GM12865 (cell line): ENCODE measurements around the gene ZNF14.
"Not testable (repeated sequence)": the region's sequence is repeated elsewhere in the genome, so short reads cannot be mapped to it uniquely, and the experiment has no call there.

Experiments used
- DNase-seq: peaks from one replicate; pipeline ENCODE4 v3.0.0; 2010; ENCODE audit warnings: low read depth
- H3K4me3 ChIP-seq: 2 replicates; pipeline ENCODE4 v1.5.1; 2011; ENCODE audit warnings: mild to moderate bottlenecking, low read depth, low read length, control low read depth
- TF ChIP-seq, protein P1 (sequence below): IDR thresholded peaks from 2 replicates; pipeline ENCODE4 v1.5.1; 2011; ENCODE audit warnings: low read length, control low read depth, low read depth, inconsistent platforms; ENCODE audit not compliant: insufficient read depth; ENCODE audit errors: missing control alignments

The ZNF14 gene

DNA sequence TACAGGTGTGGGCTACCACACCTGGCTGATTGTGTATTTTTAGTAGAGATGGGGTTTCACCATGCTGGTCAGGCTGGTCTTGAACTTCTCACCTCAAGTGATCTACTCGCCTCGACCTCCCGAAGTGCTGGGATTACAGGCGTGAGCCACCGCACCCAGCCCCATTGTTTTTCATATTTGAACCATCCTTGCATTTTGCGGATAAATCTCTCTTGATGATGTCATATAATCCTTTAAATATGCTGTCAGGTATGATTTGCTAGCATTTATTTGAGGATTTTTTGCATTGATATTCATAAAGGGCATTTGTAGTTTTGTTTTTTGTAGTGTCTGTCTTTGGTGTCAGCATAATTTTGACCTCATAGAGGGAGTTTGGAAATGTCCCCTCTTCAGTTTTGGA, 58.6 kb downstream of the ZNF14 start:
- no peak overlapping the region for H3K4me3 ChIP-seq
- DNase-seq: no peak
- TF ChIP-seq, protein P1, sequence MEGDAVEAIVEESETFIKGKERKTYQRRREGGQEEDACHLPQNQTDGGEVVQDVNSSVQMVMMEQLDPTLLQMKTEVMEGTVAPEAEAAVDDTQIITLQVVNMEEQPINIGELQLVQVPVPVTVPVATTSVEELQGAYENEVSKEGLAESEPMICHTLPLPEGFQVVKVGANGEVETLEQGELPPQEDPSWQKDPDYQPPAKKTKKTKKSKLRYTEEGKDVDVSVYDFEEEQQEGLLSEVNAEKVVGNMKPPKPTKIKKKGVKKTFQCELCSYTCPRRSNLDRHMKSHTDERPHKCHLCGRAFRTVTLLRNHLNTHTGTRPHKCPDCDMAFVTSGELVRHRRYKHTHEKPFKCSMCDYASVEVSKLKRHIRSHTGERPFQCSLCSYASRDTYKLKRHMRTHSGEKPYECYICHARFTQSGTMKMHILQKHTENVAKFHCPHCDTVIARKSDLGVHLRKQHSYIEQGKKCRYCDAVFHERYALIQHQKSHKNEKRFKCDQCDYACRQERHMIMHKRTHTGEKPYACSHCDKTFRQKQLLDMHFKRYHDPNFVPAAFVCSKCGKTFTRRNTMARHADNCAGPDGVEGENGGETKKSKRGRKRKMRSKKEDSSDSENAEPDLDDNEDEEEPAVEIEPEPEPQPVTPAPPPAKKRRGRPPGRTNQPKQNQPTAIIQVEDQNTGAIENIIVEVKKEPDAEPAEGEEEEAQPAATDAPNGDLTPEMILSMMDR: no peak

DNA sequence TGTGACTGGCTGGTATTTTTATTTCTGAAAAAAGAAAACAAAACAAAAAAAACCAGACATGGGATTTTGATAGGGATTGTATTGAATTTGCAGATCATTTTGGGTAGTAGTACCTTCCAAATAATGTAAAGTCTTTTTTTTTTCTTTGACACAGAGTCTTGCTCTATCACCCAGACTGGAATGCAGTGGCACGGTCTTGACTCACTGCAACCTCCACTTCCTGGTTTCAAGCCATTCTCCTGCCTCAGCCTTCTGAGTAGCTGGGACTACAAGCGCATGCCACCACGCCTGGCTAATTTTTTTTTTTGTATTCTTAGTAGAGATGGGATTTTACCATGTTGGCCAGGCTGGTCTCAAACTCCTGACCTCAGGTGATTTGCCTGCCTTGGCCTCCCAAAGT, 60.1 kb downstream of the ZNF14 start:
- TF ChIP-seq, protein P1: no peak
- DNase-seq: no peak
- no peak overlapping the region for H3K4me3 ChIP-seq

DNA sequence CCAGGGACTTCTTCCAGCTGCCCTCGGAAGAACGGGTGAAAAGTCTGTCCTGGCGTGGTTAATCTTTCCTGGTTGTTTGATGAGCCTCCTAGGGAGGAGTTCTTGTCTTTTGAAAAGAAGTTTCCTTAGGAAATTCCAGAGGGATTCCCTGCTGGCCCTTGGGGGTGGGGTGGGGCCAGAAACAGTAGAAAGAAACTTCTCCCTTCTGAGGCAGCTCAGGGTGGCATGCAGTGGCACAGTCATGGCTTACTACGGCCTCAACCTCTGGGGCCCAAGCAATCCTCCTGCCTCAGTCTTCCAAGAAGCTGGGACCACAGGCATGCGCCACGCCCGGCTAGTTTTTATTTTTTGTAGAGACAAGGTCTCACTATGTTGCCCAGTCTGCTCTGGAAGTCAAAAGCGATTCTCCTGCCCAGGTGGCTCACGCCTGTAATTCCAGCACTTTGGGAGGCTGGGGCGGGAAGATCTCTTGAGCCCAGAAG, 62.8 kb downstream of the ZNF14 start:
- DNase-seq: no peak
- TF ChIP-seq, protein P1: no peak
- H3K4me3 ChIP-seq: peak overlapping the region; percentile 100

DNA sequence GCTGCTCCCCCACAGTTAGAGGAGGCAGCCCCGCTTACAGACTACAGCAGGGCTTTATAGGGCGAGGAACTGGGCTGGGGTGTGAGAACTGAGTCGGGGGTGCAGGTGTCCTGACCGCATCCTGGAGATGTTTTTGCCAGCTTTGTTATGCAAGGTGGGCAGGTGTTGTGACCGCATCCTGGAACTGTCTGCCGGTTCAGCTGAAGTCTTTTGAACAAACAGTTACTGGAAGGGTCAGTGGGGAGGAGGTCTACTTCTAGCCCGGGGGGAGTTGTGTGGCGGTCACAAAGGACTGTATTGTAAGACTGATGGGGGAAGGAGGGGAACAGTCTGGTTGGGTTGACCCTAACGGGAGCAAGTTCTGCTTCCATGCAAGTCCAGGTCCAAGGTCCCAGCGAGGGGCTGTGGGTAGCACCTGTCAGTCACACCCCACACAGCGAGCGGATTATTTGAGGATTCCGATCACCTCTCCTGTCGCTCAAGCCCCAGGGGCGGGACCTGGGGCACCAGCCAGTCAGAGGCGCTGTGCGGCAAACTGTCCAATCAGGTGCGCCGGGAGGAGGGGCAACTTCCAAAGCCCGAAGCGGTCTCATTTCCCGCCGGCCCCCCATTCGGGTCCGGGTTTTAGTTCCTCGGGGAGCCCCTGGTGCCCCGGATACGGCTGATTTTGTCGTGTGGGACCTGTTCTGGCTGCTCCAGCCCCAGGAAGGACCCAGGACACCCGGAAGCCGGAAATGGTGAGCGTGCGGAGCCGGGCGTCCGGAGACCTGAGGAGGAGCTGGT, 64.5 kb downstream of the ZNF14 start, which contains the start of gene ZNF101:
TSS of gene ZNF101 (plus strand) at position 610 of the 783 bp plus-strand sequence. CDS start at position 735, 125 bp downstream.
- TF ChIP-seq, protein P1: no peak
- peak within 1 kb of the TSS; percentile 100 for H3K4me3 ChIP-seq
- peak; percentile 99 for DNase-seq

DNA sequence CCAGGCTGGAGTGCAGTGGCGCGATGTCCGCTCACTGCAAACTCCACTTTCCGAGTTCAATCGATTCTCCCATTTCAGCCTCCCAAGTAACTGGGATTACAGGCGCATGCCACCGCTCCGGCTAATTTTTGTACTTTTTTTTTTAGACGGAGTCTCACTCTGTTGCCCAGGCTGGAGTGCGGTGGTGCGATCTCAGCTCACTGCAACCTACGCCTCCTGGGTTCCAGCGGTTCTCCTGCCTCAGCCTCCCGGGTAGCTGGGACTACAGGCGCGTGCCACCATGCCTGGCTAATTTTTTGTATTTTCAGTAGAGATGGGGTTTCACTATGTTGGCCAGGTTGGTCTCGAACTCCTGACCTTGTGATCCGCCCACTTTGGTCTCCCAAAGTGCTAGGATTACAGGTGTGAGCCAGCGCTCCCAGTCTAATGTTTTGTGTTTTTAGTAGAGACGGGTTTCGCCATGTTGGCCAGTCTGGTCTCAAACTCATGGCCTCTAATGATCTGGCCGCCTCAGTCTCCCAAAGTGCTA, 67.4 kb downstream of the ZNF14 start:
- not testable (repeated sequence) for H3K4me3 ChIP-seq, DNase-seq

DNA sequence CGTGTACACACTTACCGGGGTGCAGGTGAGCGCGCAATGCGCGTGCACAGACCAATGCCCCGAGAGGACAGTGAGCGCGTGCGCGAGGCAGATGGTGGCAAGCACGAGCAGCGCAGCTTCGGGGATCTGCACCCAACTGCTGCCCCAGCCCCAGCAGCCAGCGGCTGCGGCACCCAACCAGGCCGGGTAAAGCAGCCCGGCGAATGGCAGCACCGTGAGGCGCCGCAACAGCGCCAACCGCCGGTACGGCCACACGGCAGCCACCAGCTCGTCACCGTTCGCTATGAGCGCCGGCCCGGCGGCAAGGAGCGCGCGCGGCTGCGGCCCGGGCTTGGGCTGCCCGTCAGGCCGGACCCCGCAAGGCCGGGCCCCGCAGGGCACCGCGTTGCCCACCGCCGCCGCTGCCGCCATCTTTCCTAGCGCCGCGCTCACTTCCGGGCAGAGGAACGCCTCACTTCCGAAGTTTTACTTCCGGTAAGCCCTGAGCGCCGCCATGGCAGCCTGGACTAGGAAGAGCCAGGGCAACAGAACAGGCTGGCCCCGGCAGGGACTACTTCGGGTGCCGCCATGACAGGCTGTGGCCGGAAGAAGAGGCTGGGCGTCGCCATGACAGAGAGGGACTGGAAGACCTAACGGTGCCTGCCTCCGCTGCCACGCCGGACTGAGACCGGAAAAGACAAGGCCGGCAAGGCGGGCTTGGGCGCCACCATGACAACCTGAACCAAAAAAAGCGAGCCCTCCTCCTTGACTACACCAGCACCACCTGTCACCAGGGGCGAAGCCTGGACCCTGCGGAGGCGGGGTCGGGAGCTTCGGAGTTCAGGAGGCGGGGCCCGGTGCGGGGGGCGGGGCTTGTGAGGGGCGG, 69.4 kb downstream of the ZNF14 start, which contains the start of gene ATP13A1:
TSS of gene ATP13A1 (minus strand) at position 421 of the 865 bp plus-strand sequence. CDS start at position 411, 10 bp downstream.
- peak; percentile 99 for DNase-seq
- TF ChIP-seq, protein P1: peak; percentile 27
- peak within 1 kb of the TSS; percentile 65 for H3K4me3 ChIP-seq

DNA sequence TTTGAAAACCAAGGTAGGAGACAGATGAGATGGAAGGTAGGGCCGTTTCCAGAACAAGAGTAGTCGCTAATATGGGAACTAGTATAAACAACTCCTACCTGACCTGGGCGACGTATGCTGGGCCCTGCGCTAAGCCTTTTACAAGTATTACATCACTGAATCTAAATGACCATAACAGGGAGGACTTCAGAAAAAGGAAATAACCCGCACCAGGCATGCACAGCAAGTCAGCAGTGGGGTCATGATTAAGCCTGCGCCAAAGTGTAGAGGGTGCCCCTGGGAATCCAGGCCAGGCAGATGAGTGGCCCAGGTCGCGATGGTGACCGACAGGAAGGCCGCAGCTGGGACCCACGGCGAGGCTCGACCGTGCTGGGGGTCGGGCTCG, 70.0 kb downstream of the ZNF14 start:
- peak overlapping the region; percentile 65 for H3K4me3 ChIP-seq
- TF ChIP-seq, protein P1: no peak
- no peak for DNase-seq
